GM12891 (cell line): ENCODE data around the gene RAB15.

Experiments
- POLR2A ChIP-seq: IDR thresholded peaks from 2 replicates; pipeline ENCODE4 v1.6.1; 2011; ENCODE audit warnings: low read depth, low read length, control low read depth
- POLR2AphosphoS5 ChIP-seq: IDR thresholded peaks from 2 replicates; pipeline ENCODE4 v1.6.1; 2011; ENCODE audit warnings: low read depth, low read length, control low read depth

DNA sequence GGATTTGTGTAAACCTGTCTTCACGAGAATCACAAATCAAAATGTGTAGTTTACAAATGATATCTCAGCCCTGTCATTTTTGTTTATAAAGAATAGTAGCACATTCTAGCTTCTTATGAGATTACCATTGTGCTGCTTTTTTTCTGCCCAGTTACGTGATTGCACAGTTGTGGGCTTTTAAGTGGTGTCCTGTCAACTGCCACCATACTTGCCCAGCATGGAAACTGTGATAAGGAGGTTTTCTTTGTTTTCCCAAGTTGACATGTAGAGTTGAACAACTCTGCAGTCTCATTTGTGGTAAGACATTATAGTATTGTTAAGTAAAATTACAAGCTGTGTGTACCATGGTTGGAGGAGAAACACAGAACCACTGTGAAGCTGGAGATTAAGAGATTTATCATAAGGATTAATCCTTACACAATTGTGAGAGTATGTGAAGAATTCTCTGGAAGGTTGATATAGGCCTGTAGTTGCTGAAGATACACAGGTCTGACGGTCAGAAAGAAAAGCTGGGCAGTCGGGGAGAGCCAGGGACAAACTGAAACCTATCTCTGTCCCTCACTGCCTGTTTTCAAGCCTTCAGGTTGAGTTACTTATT is 45.6 kb downstream of the RAB15 start:
- TF ChIP-seq POLR2AphosphoS5 (no peak), POLR2A (no peak)
